Left ventricle myocardium superior (tissue), 1 donor: ENCODE results near the gene SORL1. TPM values are rescaled to one million over a fixed set of nuclear protein-coding genes. Genes with fewer than 3 reads are reported as not detected.
"Not testable (repeated sequence)": the region's sequence is repeated elsewhere in the genome, so short reads cannot be mapped to it uniquely, and the experiment has no call there.

Experiments used
- ATAC-seq: fragments of 200-7000 bp; cut with Tn5 transposase; one replicate; pipeline ENCODE4 v1.9.1; 2020; ENCODE audit warnings: mild to moderate bottlenecking, moderate library complexity
- DNase-seq: peaks from one replicate; pipeline ENCODE4 v3.0.0-alpha.2; 2020
- intact Hi-C: fragments of 100-400 bp; cut with micrococcal nuclease; formaldehyde crosslinking; loops from one replicate; pipeline ENCODE4 v1.11.0; 2022
- long read RNA-seq: library from polyadenylated mRNA; unstranded; transcript quantifications from one replicate; pipeline ENCODE4 v2.0.0, GENCODE V29; 2021
- total RNA-seq: library from RNA; stranded (reverse); fragmentation: NEBNext Ultra II Directional; extraction: Animal tissue kit (Norgen Biotek cat#: 25700); gene quantifications from one replicate; pipeline ENCODE4 v1.2.1, GENCODE V29; 2021
- donor health status: DM: no; HTN: yes; CAD: no; lungs with severe emphysema.

SORL1 gene, protein sequence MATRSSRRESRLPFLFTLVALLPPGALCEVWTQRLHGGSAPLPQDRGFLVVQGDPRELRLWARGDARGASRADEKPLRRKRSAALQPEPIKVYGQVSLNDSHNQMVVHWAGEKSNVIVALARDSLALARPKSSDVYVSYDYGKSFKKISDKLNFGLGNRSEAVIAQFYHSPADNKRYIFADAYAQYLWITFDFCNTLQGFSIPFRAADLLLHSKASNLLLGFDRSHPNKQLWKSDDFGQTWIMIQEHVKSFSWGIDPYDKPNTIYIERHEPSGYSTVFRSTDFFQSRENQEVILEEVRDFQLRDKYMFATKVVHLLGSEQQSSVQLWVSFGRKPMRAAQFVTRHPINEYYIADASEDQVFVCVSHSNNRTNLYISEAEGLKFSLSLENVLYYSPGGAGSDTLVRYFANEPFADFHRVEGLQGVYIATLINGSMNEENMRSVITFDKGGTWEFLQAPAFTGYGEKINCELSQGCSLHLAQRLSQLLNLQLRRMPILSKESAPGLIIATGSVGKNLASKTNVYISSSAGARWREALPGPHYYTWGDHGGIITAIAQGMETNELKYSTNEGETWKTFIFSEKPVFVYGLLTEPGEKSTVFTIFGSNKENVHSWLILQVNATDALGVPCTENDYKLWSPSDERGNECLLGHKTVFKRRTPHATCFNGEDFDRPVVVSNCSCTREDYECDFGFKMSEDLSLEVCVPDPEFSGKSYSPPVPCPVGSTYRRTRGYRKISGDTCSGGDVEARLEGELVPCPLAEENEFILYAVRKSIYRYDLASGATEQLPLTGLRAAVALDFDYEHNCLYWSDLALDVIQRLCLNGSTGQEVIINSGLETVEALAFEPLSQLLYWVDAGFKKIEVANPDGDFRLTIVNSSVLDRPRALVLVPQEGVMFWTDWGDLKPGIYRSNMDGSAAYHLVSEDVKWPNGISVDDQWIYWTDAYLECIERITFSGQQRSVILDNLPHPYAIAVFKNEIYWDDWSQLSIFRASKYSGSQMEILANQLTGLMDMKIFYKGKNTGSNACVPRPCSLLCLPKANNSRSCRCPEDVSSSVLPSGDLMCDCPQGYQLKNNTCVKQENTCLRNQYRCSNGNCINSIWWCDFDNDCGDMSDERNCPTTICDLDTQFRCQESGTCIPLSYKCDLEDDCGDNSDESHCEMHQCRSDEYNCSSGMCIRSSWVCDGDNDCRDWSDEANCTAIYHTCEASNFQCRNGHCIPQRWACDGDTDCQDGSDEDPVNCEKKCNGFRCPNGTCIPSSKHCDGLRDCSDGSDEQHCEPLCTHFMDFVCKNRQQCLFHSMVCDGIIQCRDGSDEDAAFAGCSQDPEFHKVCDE (N-terminal part only)
- total RNA-seq, result 11.9 TPM
- long read RNA-seq, partial matches to known transcripts, result 2 of 5 reads
- long read RNA-seq, other reads (novel, unspliced or antisense), result 2 of 5 reads

GRCh38 chr11:121451986-121452608 lies at the start of gene SORL1:
SORL1 (plus strand) TSS chr11:121452314; CDS start chr11:121452332, 18 bp downstream.
- ATAC-seq (peak; percentile 95), DNase-seq (peak; percentile 87)
- intact Hi-C loops, result loop anchor here (10.0 kb wide), 1 partner anchor 117 kb away; no protein-coding TSS in a partner anchor

DNA sequence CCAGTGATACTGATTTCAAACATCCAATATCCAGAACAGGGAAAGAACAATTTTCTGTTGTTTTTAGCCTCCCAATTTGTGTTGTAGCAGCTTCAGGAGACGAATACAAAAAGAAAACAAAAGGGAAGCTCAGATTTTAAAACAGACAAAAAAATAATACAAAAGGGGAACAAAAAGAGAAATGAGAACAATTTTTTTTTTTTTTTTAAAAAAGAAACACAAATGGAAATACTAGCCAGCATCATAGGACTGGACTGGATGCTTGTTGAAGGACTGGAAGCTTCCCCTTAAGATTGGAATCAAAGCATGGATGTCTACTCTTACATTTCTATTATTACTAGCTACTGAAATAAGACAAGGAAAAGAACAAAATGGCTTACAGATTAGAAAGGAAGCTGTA lies 46.5 kb upstream of the SORL1 start:
- intact Hi-C loops, result no loop called here
- no peak for ATAC-seq
- DNase-seq, result no peak

DNA sequence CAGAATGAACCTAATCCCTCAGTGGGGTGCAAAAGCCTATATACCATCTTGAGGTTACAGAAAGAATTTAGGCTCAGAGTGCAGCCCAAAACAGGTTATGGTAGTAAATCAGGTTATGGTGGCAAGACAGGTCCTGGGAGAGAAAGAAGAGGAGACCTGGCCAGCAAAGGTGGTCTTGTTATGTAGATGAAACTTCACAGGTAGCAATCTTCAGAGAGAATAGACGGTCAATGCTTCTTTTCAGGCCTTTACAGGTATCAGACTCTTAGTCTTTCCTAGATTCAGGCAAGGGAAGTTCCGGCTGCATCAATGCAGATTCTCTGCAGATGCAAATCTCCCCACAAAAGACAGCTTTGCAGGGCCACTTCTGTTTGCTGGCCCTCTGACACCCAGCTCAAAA lies 45.8 kb upstream of the SORL1 start:
- ATAC-seq (no peak), DNase-seq (no peak)
- intact Hi-C loops, result no loop called here

- intact Hi-C loops, result no loop called here
- no peak for ATAC-seq
- no peak for DNase-seq
Measured at GRCh38 chr11:121408830-121409229, 43.3 kb upstream of the SORL1 start.

- ATAC-seq, intact Hi-C loops, DNase-seq: not testable (repeated sequence)
Measured at GRCh38 chr11:121410041-121410440, 42.1 kb upstream of the SORL1 start.

DNA sequence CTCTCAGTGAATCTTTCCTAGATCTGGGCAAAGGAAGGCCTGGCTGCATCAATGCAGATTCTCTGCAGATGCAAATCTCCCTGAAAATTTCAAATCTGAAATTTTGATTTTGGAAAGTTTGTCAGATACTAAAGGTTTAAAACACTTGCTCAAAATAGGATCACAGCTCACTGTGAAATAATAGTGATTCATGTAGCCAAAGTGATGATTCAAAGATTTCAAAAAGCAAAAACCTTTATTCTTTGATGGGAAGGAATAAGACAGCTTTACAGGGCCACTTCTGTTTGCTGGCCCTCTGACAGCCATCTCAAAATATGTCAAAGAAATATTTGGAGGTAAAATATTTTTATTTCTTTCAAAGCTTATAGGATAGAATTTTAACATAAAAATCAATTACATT lies 40.8 kb upstream of the SORL1 start:
- ATAC-seq, DNase-seq, intact Hi-C loops: not testable (repeated sequence)

DNA sequence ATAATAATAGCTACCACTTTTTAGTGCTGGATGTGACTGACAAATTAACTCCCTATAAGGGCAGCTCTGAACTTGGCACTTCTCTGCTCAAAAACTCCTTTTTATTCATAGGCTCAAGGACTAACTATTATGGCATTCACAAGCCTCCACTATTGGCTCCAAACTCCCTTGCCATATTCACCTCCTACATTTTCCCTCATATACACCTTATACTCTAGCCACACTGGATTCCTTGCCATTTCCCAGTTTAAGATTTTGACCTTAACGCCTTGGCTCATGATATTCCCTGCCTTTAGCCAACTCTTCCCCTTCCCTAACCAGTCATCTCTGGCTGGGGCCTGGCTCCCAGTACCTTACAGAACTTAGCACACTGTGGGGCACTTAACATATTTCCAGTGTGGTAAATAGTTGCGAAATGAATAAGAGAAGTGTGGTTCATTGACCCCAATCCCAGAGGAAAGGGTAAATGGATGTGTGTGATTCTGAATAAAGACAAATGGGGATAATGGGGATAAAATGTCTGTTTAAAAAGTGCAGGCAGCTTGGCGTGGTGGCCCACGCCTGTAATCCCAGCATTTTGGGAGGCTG lies 40.0 kb upstream of the SORL1 start:
- intact Hi-C loops, result no loop called here
- DNase-seq, result no peak
- ATAC-seq, result no peak

DNA sequence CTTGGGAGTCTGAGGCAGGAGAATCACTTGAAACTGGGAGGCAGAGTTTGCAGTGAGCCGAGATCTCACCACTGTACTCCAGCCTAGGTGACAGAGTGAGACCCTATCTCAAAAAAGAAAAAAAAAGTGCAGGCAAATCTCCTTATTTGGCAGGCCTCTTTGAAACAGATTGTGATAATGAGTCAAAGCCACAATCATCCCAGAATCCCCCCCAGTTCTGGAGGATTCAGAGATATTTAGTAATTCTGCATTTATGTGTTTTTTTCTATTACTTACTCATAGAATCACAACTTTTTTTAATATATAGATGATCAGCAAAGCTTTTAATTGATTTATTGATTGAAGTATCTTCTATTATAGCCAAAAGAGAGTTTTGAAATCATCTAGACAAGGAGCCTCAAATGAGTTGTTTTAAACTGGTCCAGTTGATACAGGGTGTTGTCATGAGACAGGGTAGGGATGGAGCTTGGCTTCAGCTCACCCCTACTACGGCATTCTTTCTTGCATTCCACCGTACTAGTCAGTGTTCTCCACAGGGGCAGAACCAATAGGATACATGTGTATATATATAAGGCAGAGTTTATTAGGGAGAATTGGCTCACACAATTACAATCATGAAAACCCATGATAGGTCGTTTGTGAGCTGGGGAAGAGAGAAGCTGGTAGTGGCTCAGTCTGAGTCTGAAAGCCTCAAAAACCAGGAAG lies 39.3 kb upstream of the SORL1 start:
- intact Hi-C loops, result no loop called here
- DNase-seq (no peak), ATAC-seq (no peak)

DNA sequence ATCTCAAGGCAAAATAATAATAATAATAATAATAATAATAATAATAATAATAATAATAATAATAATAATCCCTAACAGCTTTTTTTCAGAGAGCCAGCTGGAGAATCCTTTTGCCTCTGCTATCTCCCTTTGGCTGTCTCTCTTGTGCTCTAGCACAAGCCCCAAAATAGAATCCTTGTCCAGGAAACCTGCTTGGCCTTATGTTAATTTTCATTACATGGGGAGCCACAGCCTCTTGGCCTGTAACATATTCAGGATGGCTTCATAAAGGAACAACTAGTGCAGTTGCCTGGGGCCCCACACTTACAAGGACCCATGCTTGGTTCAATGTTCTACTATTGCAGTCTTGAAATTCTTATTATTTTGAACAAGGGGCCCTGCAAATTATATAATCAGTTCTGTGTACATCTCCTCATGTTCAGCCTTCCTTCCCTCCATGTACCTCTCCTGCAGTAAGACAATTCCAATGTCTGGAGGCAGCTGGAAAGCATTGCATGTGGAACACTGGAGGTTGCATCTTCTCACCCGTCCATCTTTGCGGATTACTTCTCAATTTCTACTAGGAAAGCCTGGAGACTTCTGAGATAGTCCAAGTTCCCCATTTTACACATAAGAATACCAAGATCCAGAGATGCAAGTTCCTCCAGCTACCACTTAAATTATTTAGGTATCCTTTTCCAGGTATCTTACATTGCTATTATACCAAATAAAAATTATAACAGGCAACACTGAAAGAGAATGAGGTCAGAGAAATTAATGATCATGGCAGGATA lies 37.8 kb upstream of the SORL1 start:
- ATAC-seq, result peak; percentile 46
- no peak for DNase-seq
- intact Hi-C loops, result no loop called here

- no peak for DNase-seq
- intact Hi-C loops, result no loop called here
- no peak for ATAC-seq
Measured at GRCh38 chr11:121415856-121416255, 36.3 kb upstream of the SORL1 start.

DNA sequence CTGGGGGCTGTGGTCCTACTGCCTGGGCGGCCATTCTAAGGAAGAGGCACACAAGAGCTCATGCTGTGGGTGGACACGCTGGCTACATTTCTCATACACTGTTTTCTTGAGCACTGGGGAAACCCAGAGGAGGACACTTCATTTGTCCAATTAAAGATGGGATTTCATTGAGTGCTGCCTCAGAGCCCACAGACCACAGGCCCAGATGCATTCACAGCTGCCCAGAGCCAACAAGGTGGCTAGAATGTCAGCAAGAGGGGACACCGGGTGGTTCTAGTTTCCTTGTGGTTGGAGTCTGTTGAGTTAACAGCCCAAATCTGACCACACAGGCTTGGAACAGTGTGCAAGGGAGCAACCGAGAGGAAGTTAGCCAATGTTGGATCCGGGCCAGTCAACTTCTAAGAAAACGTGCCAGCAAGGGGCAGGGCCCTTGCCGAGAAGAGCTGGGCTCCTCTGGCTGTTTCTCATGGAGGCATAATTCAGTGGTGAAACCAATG lies 35.0 kb upstream of the SORL1 start:
- ATAC-seq (peak; percentile 91), DNase-seq (peak; percentile 82)
- intact Hi-C loops, result no loop called here

DNA sequence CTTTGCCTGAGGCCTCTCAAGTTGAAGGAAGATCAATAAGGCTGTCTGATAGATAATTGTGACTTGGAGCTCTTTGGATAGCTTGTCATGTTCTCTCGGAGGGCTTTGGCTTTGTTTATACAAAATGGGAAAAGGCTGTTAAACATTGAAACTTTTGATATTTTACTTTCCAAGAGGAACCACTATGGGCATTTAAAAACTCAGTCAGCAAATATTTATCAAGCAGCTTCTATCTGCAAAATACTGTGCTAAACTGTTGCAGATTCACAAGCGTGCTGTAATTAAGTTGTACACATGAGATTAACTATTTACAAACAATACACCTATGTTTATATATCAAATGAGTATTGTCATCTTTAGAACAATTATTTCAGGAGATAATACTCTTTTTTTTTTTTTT lies 34.5 kb upstream of the SORL1 start:
- intact Hi-C loops, result no loop called here
- no peak for ATAC-seq
- no peak for DNase-seq

DNA sequence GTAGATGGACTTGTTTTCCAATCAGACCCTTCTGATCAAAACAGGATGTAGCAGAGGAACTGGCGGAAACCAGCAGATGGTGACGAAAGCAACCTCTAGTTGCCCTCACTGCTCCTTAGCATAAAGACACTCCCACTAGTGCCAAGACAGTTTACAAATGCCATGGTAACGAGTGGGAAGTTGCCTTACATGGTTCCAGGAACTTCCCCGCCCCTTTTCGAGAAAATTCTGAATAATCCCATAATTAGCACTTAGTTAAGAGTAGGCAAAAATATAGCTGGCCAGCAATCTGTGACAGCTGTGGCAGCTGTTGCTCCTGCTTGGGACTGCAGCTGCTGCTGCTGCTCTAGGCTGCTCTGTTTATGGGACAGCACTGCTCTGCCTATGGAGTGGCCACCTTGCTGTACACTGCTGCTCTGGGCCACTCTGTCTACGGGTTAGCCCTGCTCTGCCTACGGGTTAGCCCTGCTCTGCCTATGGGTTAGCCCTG lies 33.4 kb upstream of the SORL1 start:
- ATAC-seq (peak; percentile 49), DNase-seq (peak; percentile 36)
- intact Hi-C loops, result no loop called here

- ATAC-seq, result peak; percentile 39
- intact Hi-C loops, result no loop called here
- no peak for DNase-seq
Measured at GRCh38 chr11:121419836-121420235, 32.3 kb upstream of the SORL1 start.

GRCh38 chr11:121420398-121420797 lies 31.7 kb upstream of the SORL1 start:
- ATAC-seq, result no peak
- no peak for DNase-seq
- intact Hi-C loops, result no loop called here

DNA sequence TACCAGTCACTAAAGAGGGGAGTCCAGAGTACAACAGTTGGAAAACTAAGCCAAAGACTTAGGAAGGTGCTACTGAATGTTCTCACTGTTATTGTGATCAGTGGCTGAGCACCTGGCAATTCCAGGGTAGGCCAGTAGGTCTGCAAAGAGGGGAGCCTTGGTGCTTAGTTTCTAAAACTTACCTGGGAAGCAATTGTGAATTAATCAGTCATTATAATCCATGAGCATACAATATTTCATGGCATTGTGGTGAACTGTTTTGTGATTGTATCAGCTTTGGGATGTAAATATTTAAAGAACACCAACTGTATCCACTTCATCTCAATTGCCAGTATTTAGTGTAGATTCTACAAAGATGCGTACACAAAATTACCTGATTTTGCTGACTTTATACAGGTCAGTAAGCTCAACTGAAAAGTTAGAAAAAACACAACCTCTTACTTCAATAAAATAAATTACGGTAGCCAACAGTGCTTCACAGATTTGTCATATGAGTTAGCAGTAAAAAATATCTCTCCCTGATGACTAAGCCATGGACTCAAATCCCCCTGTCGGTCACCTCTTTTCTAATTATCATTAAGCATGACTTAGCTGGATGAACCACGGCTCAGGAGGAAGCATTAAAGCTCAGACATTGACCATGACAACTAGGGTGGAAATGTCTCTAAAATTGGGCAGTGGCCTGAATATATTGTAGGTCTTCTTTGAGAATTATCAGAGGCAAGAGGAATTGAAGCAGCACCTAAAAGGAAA lies 30.8 kb upstream of the SORL1 start:
- ATAC-seq (no peak), DNase-seq (no peak)
- intact Hi-C loops, result no loop called here
